OCI-LY3 (cell line): Measurements from ENCODE around the gene ROR1.

Experiments
- EZH2phosphoT487 ChIP-seq: fragments of 200-600 bp; shearing (Covaris generic); IDR thresholded peaks from 2 replicates; pipeline ENCODE4 v1.6.1; 2018; ENCODE audit warnings: antibody characterized with exemption, mixed run types, low read depth
- TF ChIP-seq, protein P1 (sequence below): fragments of 200-600, 300-600 bp; sonication (generic); IDR thresholded peaks from 2 replicates; pipeline ENCODE4 v1.5.1; 2014; ENCODE audit warnings: antibody characterized with exemption, low read length, low read depth

DNA sequence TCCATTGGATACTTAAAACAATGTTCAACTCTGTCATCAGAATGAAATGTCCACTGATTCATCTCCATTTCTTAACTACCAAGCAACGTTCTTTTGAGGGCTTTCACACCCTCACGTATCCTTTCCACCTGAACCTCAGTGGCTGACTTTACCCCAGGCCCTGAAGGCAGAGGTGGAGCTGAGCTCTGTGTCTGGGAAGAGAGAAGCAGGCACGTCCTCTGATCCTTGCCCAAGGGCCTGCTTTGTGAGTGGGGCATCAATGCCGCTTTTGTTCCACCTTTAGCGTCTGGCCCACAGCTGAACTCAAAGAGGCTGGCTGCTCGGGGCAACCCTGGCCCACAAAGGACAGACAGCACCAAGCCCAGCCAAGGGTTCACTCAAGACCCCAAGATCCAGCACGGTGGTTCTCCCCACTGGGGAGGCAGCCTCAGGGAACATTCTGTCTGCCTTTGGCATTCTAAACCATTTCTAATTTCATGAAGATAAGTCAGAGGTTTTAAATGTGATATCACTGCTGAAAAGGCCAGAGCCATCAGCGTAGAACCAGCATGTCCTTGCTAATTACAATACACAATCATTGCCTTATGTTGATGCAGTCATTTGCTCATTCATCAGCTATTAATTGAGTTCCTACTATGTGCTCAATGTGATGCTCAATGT lies 303.6 kb downstream of the ROR1 start:
- TF ChIP-seq, protein P1, sequence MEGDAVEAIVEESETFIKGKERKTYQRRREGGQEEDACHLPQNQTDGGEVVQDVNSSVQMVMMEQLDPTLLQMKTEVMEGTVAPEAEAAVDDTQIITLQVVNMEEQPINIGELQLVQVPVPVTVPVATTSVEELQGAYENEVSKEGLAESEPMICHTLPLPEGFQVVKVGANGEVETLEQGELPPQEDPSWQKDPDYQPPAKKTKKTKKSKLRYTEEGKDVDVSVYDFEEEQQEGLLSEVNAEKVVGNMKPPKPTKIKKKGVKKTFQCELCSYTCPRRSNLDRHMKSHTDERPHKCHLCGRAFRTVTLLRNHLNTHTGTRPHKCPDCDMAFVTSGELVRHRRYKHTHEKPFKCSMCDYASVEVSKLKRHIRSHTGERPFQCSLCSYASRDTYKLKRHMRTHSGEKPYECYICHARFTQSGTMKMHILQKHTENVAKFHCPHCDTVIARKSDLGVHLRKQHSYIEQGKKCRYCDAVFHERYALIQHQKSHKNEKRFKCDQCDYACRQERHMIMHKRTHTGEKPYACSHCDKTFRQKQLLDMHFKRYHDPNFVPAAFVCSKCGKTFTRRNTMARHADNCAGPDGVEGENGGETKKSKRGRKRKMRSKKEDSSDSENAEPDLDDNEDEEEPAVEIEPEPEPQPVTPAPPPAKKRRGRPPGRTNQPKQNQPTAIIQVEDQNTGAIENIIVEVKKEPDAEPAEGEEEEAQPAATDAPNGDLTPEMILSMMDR: no peak
- TF ChIP-seq EZH2phosphoT487: no peak
